Esophagus squamous epithelium (tissue), 5 donors: Measurements from ENCODE around the gene CTPS2. TPM values are rescaled to one million over a fixed set of nuclear protein-coding genes. Genes with fewer than 3 reads are reported as not detected.

Experiments
- DNase-seq: peaks from one replicate; lab custom pipeline; 2025; lab: John Stamatoyannopoulos, UW
- H3K27ac ChIP-seq, 4 donors: fragments of 200-600 bp; sonication (generic); one replicate each; pipeline ENCODE4 v1.5.1; 2016 to 2019; ENCODE audit warnings: mild to moderate bottlenecking in 1 of 4
- H3K27me3 ChIP-seq, 4 donors: fragments of 200-600 bp; sonication (generic); 1 replicate in 3 of 4; 2 replicates in 1 of 4; pipeline versions ENCODE4 v1.5.1 to v1.6.0; 2017 to 2021; ENCODE audit warnings: antibody characterized with exemption in 1 of 4
- H3K36me3 ChIP-seq, 3 donors: fragments of 200-600 bp; sonication (generic); one replicate each; pipeline ENCODE4 v1.5.1; 2016 to 2019
- H3K4me1 ChIP-seq, 3 donors: fragments of 200-600 bp; sonication (generic); one replicate each; pipeline ENCODE4 v1.5.1; 2017 to 2019
- H3K4me3 ChIP-seq, 4 donors: fragments of 200-600 bp; sonication (generic); 1 replicate in 3 of 4; 2 replicates in 1 of 4; pipeline ENCODE4 v1.5.1; 2016 to 2019; ENCODE audit warnings: mild to moderate bottlenecking in 2 of 4, moderate library complexity in 1 of 4
- H3K9me3 ChIP-seq, 3 donors: fragments of 200-600 bp; sonication (generic); one replicate each; pipeline ENCODE4 v1.5.1; 2016 to 2019
- POLR2A ChIP-seq, 4 donors: fragments of 450-650 bp; IDR thresholded peaks; one replicate each; pipeline ENCODE4 v1.6.1; 2017; ENCODE audit warnings: antibody characterized with exemption in 4 of 4, mild to moderate bottlenecking in 4 of 4, moderate library complexity in 3 of 4
- WGBS, 2 donors: methylation state at CpG; one replicate each; pipeline ENCODE4 v1.1.5; 2018; 5-methylcytosine and 5-hydroxymethylcytosine counted together
- intact Hi-C: fragments of 100-400 bp; cut with DNase I; formaldehyde crosslinking; loops from one replicate; pipeline ENCODE4 v1.15.0; 2022
- total RNA-seq, 4 donors: library from RNA; depleted of rRNA; stranded (reverse); fragments of >200 nt; gene quantifications; one replicate each; pipeline ENCODE4 v1.1.0, GENCODE V29; 2016
- TF ChIP-seq, protein P1 (sequence below), 6 experiments: fragments of 450-650 bp in 4 of 6; fragments of 200-600 bp in 2 of 6; sonication (generic) in 2 of 6; IDR thresholded peaks; one replicate each; pipeline ENCODE4 v1.5.1; 2016 to 2019; ENCODE audit warnings: antibody characterized with exemption in 6 of 6, mild to moderate bottlenecking in 4 of 6, moderate library complexity in 4 of 6
- donor health status: DM: yes; HTN: yes; CAD: no.

CTPS2 gene
- total RNA-seq, 4 donors from 2014 or later = 4.1 to 9.7 (median 6.3) TPM

DNA sequence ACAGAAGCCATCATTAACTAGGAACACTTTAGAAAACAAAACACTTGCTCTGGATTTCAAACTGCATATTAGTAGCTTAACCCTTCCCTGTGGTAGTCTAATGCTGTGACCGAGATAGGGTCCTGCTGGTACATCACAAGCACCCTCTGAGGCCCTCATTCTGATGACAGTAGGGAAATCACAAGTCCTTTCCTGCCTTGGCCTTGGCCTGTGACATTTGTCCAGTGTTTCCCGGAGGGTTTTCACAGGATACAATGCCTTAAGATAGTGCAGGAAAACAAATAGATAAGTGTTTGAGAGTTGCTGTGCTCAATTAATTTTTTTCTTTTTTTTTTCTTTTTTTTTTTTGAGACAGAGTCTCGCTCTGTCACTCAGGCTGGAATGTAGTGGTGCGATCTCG lies 36.0 kb upstream of the CTPS2 start:
- WGBS, 2 donors = 90 to 91% methylated on average over 3 to 5 of the region's 5 CpGs
- H3K36me3 ChIP-seq = peaks cover 14 to 66% (median 23%) of the 10 kb centered on the region in 3 donors
- intact Hi-C loops = no loop called here

DNA sequence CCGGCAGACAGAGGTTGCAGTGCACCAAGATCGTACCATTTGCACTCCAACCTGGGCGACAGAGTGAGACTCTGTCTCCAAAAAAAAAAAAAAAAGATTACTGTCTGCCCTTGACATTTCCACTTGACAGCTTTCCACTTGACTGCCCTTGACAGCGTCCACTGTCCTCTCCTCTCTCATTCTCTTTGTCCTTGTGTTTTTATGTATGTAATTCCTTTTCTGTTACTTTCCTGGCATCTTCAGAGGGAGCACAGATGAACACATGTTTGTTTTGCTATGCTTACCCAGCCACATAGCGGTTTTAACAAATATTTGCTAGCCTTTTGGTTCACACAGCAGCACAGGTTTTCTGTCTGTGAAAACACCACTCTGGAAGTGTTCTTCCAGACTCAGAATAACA lies 33.2 kb upstream of the CTPS2 start:
- no peak for DNase-seq
- H3K4me1 ChIP-seq = no peaks in the 10 kb centered on the region
- H3K27ac ChIP-seq = no peak overlapping the region
- TF ChIP-seq, protein P1, sequence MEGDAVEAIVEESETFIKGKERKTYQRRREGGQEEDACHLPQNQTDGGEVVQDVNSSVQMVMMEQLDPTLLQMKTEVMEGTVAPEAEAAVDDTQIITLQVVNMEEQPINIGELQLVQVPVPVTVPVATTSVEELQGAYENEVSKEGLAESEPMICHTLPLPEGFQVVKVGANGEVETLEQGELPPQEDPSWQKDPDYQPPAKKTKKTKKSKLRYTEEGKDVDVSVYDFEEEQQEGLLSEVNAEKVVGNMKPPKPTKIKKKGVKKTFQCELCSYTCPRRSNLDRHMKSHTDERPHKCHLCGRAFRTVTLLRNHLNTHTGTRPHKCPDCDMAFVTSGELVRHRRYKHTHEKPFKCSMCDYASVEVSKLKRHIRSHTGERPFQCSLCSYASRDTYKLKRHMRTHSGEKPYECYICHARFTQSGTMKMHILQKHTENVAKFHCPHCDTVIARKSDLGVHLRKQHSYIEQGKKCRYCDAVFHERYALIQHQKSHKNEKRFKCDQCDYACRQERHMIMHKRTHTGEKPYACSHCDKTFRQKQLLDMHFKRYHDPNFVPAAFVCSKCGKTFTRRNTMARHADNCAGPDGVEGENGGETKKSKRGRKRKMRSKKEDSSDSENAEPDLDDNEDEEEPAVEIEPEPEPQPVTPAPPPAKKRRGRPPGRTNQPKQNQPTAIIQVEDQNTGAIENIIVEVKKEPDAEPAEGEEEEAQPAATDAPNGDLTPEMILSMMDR (IDR thresholded peaks at IDR 0.05) = no peak
- no peak for TF ChIP-seq POLR2A (IDR thresholded peaks at IDR 0.05)
- H3K4me3 ChIP-seq = no peak overlapping the region
- H3K27me3 ChIP-seq = no peaks in the 10 kb centered on the region
- peaks cover 17 to 88% (median 23%) of the 10 kb centered on the region in 3 donors for H3K36me3 ChIP-seq
- WGBS, 2 donors = 87 to 91% methylated on average over 5 of the region's 5 CpGs
- intact Hi-C loops = no loop called here
- no peaks in the 10 kb centered on the region for H3K9me3 ChIP-seq

More for the DNA sequence above, 36.0 kb upstream of the CTPS2 start:
- no peak overlapping the region for H3K27ac ChIP-seq
- H3K4me1 ChIP-seq = no peaks in the 10 kb centered on the region
- TF ChIP-seq POLR2A (IDR thresholded peaks at IDR 0.05) = no peak
- TF ChIP-seq, protein P1 (IDR thresholded peaks at IDR 0.05) = no peak
- no peak overlapping the region for H3K4me3 ChIP-seq
- no peaks in the 10 kb centered on the region for H3K9me3 ChIP-seq
- no peaks in the 10 kb centered on the region for H3K27me3 ChIP-seq
- no peak for DNase-seq

DNA sequence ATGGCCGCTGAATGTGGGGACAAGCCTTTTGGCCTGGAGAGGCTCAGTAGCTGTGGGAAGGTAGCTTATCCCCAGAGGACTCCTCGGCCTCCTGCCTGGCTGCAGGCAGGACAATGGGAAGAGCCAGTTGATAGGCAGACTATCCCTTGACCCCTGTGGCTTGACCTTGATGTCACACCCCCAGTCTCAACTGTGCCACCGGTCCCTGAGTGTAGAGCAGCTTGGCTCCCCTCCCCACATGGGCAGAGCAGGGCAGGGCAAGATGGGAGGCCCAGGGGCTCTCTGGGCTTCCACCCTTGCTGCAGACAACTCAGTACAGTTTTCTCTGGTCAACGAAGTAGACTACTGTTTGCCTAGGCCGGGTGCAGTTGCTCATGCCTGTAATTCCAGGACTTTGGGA lies 32.6 kb upstream of the CTPS2 start:
- no peak overlapping the region for H3K27ac ChIP-seq
- no peaks in the 10 kb centered on the region for H3K9me3 ChIP-seq
- intact Hi-C loops = no loop called here
- WGBS, 2 donors = 87% methylated on average over 3 of the region's 5 CpGs; no CpG with 5 or more reads in 1 of the 2 donors
- no peak for TF ChIP-seq POLR2A (IDR thresholded peaks at IDR 0.05)
- TF ChIP-seq, protein P1 (IDR thresholded peaks at IDR 0.05) = no peak
- no peaks in the 10 kb centered on the region for H3K27me3 ChIP-seq
- H3K4me3 ChIP-seq = no peak overlapping the region
- DNase-seq = no peak
- H3K4me1 ChIP-seq = no peaks in the 10 kb centered on the region
- H3K36me3 ChIP-seq = peaks cover 17 to 89% (median 23%) of the 10 kb centered on the region in 3 donors

DNA sequence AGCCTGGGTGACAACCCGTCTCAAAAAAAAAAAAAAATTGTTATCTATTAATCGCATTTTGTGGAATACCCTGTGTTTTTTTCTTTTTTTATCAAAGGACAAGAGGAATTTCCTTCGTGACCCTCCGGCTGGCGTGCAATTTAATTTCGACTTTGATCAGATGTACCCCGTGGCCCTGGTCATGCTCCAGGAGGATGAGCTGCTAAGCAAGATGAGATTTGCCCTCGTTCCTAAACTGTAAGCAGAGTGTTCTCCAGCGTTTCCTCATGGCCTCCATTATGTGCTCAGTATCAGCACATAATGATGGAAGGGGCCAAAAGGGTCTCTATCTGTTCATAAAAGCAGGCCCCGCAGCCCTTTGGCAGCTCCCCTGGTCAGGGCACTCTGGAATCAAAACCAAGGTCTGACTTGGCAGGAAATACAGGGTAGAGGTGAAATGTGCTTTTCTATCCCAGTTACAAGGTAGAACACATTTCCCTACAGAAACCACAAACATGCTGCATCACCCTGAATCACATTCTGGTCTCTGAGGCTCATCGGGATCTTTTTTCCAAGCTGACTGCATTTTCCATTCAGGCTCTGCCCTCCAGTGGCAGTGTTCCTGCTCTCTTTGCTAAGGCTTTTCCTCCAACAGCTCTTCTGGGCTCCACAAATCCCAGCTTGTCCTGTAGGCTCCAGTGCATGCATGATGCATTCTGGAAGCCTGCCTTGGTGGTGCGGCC lies 31.3 kb upstream of the CTPS2 start:
- no peaks in the 10 kb centered on the region for H3K9me3 ChIP-seq
- intact Hi-C loops = no loop called here
- H3K4me1 ChIP-seq = no peaks in the 10 kb centered on the region
- 89 to 93% methylated on average over 8 to 12 of the region's 12 CpGs for whole genome bisulfite sequencing, 2 donors
- H3K4me3 ChIP-seq = no peak overlapping the region
- peaks cover 17 to 83% (median 20%) of the 10 kb centered on the region in 3 donors for H3K36me3 ChIP-seq
- no peak for TF ChIP-seq POLR2A (IDR thresholded peaks at IDR 0.05)
- TF ChIP-seq, protein P1 (IDR thresholded peaks at IDR 0.05) = no peak
- H3K27me3 ChIP-seq = no peaks in the 10 kb centered on the region
- no peak for DNase-seq
- no peak overlapping the region for H3K27ac ChIP-seq

DNA sequence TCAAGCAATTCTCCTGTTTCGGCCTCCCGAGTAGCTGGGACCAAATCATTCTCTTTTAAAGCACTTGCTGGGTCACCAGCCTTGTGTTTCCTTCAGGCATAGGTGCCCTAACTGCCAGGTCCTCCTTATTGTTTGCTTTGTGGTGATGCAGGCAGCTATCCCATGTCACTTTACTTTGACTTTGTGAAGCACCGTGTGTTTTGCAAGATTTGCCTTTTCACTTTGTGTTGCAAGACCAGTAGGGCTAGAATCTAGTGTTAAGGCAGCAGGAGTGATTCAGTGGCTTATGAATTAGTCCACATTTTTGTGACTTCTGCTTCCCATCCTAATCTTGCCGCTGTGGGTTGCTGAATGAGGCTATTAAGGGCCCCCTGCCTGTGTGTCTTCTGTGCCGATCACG lies 27.1 kb upstream of the CTPS2 start:
- TF ChIP-seq, protein P1 (IDR thresholded peaks at IDR 0.05) = no peak
- TF ChIP-seq POLR2A (IDR thresholded peaks at IDR 0.05) = no peak
- no peaks in the 10 kb centered on the region for H3K9me3 ChIP-seq
- no peak overlapping the region for H3K4me3 ChIP-seq
- no peak overlapping the region for H3K27ac ChIP-seq
- intact Hi-C loops = no loop called here
- H3K27me3 ChIP-seq = no peaks in the 10 kb centered on the region
- no peaks in the 10 kb centered on the region for H3K4me1 ChIP-seq
- peaks cover 18 to 79% (median 24%) of the 10 kb centered on the region in 3 donors for H3K36me3 ChIP-seq
- 36 to 69% methylated on average over 3 to 6 of the region's 6 CpGs for WGBS, 2 donors
- no peak for DNase-seq
